HG03439 (cell line): ENCODE data around the gene PLCH1.

Experiments
- ATAC-seq: cut with Tn5 transposase; IDR thresholded peaks from one replicate; pipeline ENCODE4 v1.9.1; 2021; ENCODE audit warnings: mild to moderate bottlenecking, moderate library complexity; ENCODE audit not compliant: unreplicated experiment

PLCH1 gene

GRCh38 chr3:155744626-155745324 is at the start of gene PLCH1:
TSS of gene PLCH1 (minus strand) at chr3:155745071. CDS start at chr3:155704224, 40,847 bp downstream.
- ATAC-seq = peak; percentile 54

GRCh38 chr3:155792532-155792931 is 47.7 kb upstream of the PLCH1 start:
- ATAC-seq = no peak

- ATAC-seq = no peak
Measured at GRCh38 chr3:155791190-155791589, 46.3 kb upstream of the PLCH1 start.

GRCh38 chr3:155790272-155790925 is 45.5 kb upstream of the PLCH1 start:
- ATAC-seq = no peak

- ATAC-seq = no peak
Measured at GRCh38 chr3:155785662-155786295, 40.9 kb upstream of the PLCH1 start.

GRCh38 chr3:155782390-155782953 is 37.6 kb upstream of the PLCH1 start:
- ATAC-seq = no peak

GRCh38 chr3:155780291-155780690 is 35.4 kb upstream of the PLCH1 start:
- no peak for ATAC-seq

GRCh38 chr3:155778462-155778861 is 33.6 kb upstream of the PLCH1 start:
- no peak for ATAC-seq

- no peak for ATAC-seq
Measured at GRCh38 chr3:155772801-155773200, 27.9 kb upstream of the PLCH1 start.

- ATAC-seq = no peak
Measured at GRCh38 chr3:155771126-155771525, 26.3 kb upstream of the PLCH1 start.

GRCh38 chr3:155766206-155766605 is 21.3 kb upstream of the PLCH1 start:
- no peak for ATAC-seq

GRCh38 chr3:155763870-155764463 is 19.1 kb upstream of the PLCH1 start:
- ATAC-seq = no peak

GRCh38 chr3:155760653-155761052 is 15.8 kb upstream of the PLCH1 start:
- ATAC-seq = no peak

- ATAC-seq = no peak
Measured at GRCh38 chr3:155757577-155757976, 12.7 kb upstream of the PLCH1 start.

GRCh38 chr3:155753038-155753639 is 8.3 kb upstream of the PLCH1 start:
- ATAC-seq = no peak

- no peak for ATAC-seq
Measured at GRCh38 chr3:155748611-155749365, 3.9 kb upstream of the PLCH1 start.

- no peak for ATAC-seq
Measured at GRCh38 chr3:155747946-155748290, 3.0 kb upstream of the PLCH1 start.

GRCh38 chr3:155747286-155747945 is 2.5 kb upstream of the PLCH1 start:
- ATAC-seq = no peak

- no peak for ATAC-seq
Measured at GRCh38 chr3:155746703-155747102, 1.8 kb upstream of the PLCH1 start.
